Common myeloid progenitor, CD34-positive (primary cell): ENCODE results near the gene NCKAP5L.

Experiments
- CTCF ChIA-PET: fragments of 350-600 bp; sonication (Branson Sonifier 250); formaldehyde crosslinking; loops from one replicate; lab custom pipeline; 2021; ENCODE audit warnings: antibody characterized with exemption; lab: Charles Lee
- POLR2A ChIA-PET: fragments of 350-600 bp; sonication (Branson Sonifier 250); formaldehyde crosslinking; loops from one replicate; lab custom pipeline; 2021; ENCODE audit warnings: antibody characterized with exemption; lab: Charles Lee
- DNase-seq, 3 donors: peaks; one replicate each; pipeline versions ENCODE4 v3.0.0 to v3.0.0-alpha.2; 2013
- H3K27ac ChIP-seq, 2 experiments: 1 replicate in 1 of 2; 2 replicates in 1 of 2; pipeline ENCODE4 v1.7.0; 2013; ENCODE audit warnings: inconsistent platforms in 2 of 2, low read length in 2 of 2, mild to moderate bottlenecking in 2 of 2, low read depth in 1 of 2, moderate library complexity in 1 of 2; ENCODE audit not compliant: severe bottlenecking in 2 of 2, insufficient read depth in 1 of 2, poor library complexity in 1 of 2
- H3K27me3 ChIP-seq, 5 experiments: replicated peaks in 2 of 5; 1 replicate in 3 of 5; 2 replicates in 2 of 5; pipeline versions ENCODE4 v1.6.1 to v1.7.0; 2013; ENCODE audit warnings: low read length in 4 of 5, mild to moderate bottlenecking in 2 of 5, moderate library complexity in 2 of 5, inconsistent platforms in 1 of 5; ENCODE audit not compliant: insufficient read depth in 5 of 5, control insufficient read depth in 4 of 5
- H3K36me3 ChIP-seq, 4 experiments: 1 replicate in 2 of 4; 2 replicates in 2 of 4; pipeline versions ENCODE4 v1.6.1 to v1.7.0; 2013; ENCODE audit warnings: low read length in 3 of 4, control low read depth in 1 of 4, mild to moderate bottlenecking in 1 of 4; ENCODE audit not compliant: control insufficient read depth in 4 of 4, insufficient read depth in 4 of 4
- H3K4me1 ChIP-seq, 4 experiments: 1 replicate in 3 of 4; 2 replicates in 1 of 4; pipeline versions ENCODE4 v1.6.1 to v1.7.1; 2013; ENCODE audit warnings: low read length in 3 of 4, mild to moderate bottlenecking in 3 of 4, control low read depth in 1 of 4, inconsistent platforms in 1 of 4, moderate library complexity in 1 of 4; ENCODE audit not compliant: control insufficient read depth in 4 of 4, insufficient read depth in 4 of 4; ENCODE audit errors: control extremely low read depth in 1 of 4
- H3K4me3 ChIP-seq, 7 experiments: 1 replicate in 4 of 7; 2 replicates in 3 of 7; pipeline versions ENCODE4 v1.5.1 to v1.7.0; 2013; ENCODE audit warnings: mild to moderate bottlenecking in 7 of 7, low read length in 6 of 7, moderate library complexity in 6 of 7, inconsistent platforms in 2 of 7, low read depth in 2 of 7, control low read depth in 1 of 7; ENCODE audit not compliant: insufficient read depth in 4 of 7, control insufficient read depth in 1 of 7; ENCODE audit errors: extremely low read depth in 1 of 7
- H3K9me3 ChIP-seq, 5 experiments: 1 replicate in 4 of 5; 2 replicates in 1 of 5; pipeline versions ENCODE4 v1.6.1 to v1.7.1; 2013; ENCODE audit warnings: low read length in 4 of 5, mild to moderate bottlenecking in 2 of 5, inconsistent platforms in 1 of 5, low read depth in 1 of 5, moderate library complexity in 1 of 5; ENCODE audit not compliant: control insufficient read depth in 4 of 5, insufficient read depth in 2 of 5; ENCODE audit errors: control extremely low read depth in 1 of 5
- WGBS: methylation state at CpG from one replicate; pipeline ENCODE4 v1.1.5; 2013; ENCODE audit not compliant: insufficient coverage; 5-methylcytosine and 5-hydroxymethylcytosine counted together

NCKAP5L gene

DNA sequence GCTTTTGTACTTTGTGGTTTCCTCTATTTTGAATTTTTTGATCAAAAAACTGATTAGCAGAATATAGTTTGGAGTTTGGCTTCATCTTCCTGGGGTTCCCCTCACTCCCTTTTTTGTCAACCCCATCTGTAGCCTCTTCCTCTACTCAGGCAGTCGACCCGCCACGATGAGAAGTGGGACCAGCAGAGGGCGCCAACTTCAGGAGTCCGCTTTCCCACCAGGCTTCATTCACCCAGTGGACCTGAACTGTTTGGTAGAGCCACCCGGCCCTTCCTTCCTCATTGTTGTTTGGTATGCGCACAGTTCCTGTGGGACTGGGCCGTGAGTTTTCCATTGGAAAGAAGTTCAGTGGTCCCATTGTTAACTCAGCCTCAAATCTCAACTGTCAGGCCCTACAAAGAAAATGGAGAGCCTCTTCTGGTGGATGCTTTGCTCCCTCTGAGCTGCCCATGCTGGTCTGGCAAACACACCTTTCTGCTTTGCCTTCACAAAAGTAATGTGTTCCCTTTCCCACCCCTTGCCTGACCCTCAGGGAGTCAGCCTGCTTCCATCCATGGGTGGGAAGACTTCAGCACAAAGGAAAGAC, 65.1 kb downstream of the NCKAP5L start:
- 7% methylated on average over 6 of the region's 8 CpGs for whole genome bisulfite sequencing
- POLR2A ChIA-PET = interaction anchor here (2.2 kb wide), 1 partner anchor 22 kb away, joined by 10 read pairs; the partner anchor contains the start of gene TMBIM6
- H3K27me3 ChIP-seq = no peaks in the 10 kb centered on the region
- H3K4me1 ChIP-seq = peaks cover 23 to 36% (median 30%) of the 10 kb centered on the region in 4 experiments
- peaks cover 24 to 64% (median 48%) of the 10 kb centered on the region in 4 experiments for H3K36me3 ChIP-seq
- H3K27ac ChIP-seq = peak overlapping the region in 1 of 2 experiments; percentile 36
- peak overlapping the region in 2 of 7 experiments; percentile 19 to 31 for H3K4me3 ChIP-seq
- no peaks in the 10 kb centered on the region for H3K9me3 ChIP-seq
- CTCF ChIA-PET = interaction anchor here (0.6 to 7.5 kb wide), 22 partner anchors 9 to 135 kb away, joined by 3 to 69 read pairs (median 4); partner anchors contain the start of genes BCDIN3D and TMBIM6
- DNase-seq = peak; percentile 77 to 89 (median 85)

DNA sequence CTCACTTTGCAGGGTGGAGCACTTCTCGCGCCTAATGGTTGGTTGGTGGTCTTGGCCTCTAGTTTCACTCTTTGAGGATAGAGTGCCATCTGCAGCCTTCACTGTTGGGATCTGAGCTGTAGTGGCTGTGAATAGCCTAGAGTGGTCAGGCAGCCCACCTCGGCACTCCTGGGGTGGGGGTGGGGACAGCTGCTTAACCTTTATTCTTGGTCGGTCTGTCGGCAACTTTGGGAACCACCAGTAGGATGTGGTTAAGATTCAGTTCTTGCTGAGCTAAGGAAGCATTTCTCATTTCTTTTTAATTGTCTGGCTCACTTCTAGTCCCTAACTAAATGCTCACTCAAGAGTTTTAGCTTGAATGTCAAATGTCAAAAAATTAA, 65.8 kb downstream of the NCKAP5L start:
- no peaks in the 10 kb centered on the region for H3K9me3 ChIP-seq
- H3K4me1 ChIP-seq = peaks cover 23 to 36% (median 30%) of the 10 kb centered on the region in 4 experiments
- peaks cover 26 to 70% (median 53%) of the 10 kb centered on the region in 4 experiments for H3K36me3 ChIP-seq
- H3K27ac ChIP-seq = peak overlapping the region in 1 of 2 experiments; percentile 7
- CTCF ChIA-PET = interaction anchor here (0.6 to 7.5 kb wide), 25 partner anchors 8 to 129 kb away, joined by 3 to 69 read pairs (median 4); partner anchors contain the start of genes BCDIN3D and TMBIM6
- H3K27me3 ChIP-seq = no peaks in the 10 kb centered on the region
- H3K4me3 ChIP-seq = no peak overlapping the region
- WGBS = 36% methylated on average over 5 of the region's 5 CpGs
- POLR2A ChIA-PET = interaction anchor here (0.6 to 2.2 kb wide), 2 partner anchors 14 to 21 kb away, joined by 3 to 10 read pairs; partner anchors contain the start of gene TMBIM6
- DNase-seq = peak in 2 of 3 donors; percentile 57 to 64

DNA sequence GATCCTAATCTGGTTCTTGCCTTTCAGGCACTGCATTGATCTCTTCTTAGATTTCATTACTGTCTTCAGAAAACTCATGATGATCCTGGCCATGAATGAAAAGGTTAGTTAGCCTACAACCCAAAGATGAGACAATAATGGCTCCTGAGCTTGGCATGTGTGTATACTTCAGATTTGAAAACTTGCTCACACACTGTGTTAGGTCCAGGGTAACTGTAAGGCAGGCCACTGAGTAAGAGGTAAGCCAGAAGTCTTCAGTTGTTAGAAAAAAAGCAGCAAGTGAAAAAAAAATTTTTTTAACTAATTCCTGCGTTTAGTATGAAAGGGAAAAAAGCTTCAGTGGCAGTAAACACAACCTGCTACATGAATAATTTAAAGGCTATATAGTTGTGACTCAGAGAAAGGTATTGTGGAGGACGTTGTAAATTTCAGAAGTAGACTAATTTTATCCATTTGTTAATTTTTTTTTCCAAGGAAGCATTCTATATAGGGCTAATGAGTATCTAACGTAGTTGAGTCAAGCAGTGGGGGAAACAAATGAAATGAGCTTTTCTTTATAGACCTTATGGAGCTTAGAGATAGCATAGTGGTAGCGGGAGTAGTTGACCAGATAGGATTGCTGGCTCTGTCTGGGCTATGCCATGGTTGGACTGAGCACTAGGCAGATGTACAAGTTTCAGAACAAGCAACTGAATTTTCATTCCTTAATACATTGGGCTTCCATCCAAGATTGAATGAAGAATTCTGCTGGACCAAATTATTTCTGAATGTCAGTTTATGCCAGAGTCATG, 66.3 kb downstream of the NCKAP5L start:
- H3K9me3 ChIP-seq = no peaks in the 10 kb centered on the region
- CTCF ChIA-PET = interaction anchor here (0.6 to 7.5 kb wide), 24 partner anchors 10 to 450 kb away, joined by 3 to 69 read pairs (median 4); partner anchors contain the start of genes BCDIN3D and TMBIM6
- no peak overlapping the region for H3K27ac ChIP-seq
- H3K36me3 ChIP-seq = peaks cover 26 to 76% (median 58%) of the 10 kb centered on the region in 4 experiments
- 83% methylated on average over 2 of the region's 4 CpGs for WGBS
- no peak for DNase-seq
- POLR2A ChIA-PET = interaction anchor here (0.6 to 2.2 kb wide), 2 partner anchors 13 to 20 kb away, joined by 3 to 10 read pairs; partner anchors contain the start of gene TMBIM6
- no peak overlapping the region for H3K4me3 ChIP-seq
- H3K27me3 ChIP-seq = no peaks in the 10 kb centered on the region
- H3K4me1 ChIP-seq = peaks cover 23 to 36% (median 30%) of the 10 kb centered on the region in 4 experiments

DNA sequence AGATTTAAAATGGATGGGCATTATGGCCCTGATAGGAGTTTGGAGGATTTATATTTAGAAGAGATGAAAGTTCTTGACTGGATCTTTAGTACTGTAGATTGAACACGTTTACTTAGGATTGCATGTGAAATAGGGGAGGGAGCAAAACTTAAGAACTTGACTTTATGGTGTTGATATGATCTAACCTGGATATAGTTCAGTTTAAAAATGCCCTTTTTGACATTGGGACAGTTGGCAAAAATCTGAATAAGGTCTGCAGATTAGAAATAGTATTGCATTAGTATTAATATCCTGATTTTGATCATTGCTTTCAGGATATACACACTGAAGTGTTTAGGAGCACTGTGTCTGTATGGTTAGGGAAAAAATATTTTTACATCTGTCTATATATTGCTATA, 77.2 kb downstream of the NCKAP5L start:
- DNase-seq = no peak
- H3K4me3 ChIP-seq = no peak overlapping the region
- POLR2A ChIA-PET = no interaction called here

DNA sequence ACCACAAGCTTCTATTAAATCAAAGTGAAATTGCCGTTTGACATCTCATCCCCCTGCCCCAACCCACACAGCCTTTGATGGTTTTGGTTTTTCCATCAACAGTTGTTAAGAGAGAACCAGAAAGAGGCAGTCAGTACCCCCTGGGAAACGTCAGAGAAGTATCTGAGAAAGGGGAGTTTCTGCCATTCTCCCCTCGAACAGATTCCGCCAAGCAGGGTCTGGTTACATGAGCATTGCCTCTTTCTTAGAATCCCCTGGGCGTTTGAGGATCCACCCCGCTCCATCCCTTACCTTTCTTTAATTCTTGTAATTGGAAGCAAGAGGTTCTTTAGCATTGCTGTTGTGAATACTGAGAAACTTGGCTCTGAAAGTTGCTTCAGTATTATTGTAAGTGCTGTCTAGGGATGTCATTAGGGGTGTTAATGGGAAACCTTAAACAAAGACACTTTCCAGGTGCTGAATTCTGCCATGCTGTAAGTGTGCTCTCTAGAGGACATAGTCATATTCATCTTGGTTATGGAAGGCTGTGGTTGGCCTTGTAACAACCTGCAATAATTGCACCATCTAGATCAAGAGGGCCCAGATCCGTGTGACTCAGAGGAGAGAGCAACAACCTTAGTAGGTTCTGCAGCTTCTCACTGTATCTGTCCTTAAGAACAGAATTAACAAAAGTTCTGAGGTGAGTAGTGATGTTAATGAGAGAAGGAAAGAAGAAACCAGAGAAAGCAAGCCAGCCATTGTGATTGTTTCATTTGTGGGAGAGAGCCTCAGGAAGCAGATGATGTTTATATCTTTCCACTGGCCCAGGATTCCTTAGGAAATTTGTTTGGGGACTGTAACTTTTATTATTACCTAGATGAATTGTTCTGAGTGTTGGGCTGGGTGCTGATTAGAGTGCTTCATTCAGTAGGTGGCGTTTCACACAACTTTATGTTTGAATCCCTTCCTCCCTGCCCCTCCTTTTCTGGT, 77.9 kb downstream of the NCKAP5L start:
- POLR2A ChIA-PET = interaction anchor here (0.6 kb wide), 1 partner anchor 14 kb away, joined by 3 read pairs; no protein-coding TSS in a partner anchor
- H3K27me3 ChIP-seq = no peaks in the 10 kb centered on the region
- H3K36me3 ChIP-seq = peaks cover 6 to 40% (median 27%) of the 10 kb centered on the region in 4 experiments
- DNase-seq = peak in 2 of 3 donors; percentile 35 to 41
- CTCF ChIA-PET = interaction anchor here (1.2 to 7.5 kb wide), 2 partner anchors 12 to 17 kb away, joined by 3 to 64 read pairs; no protein-coding TSS in a partner anchor
- H3K4me3 ChIP-seq = no peak overlapping the region
- WGBS = 63% methylated on average over 5 of the region's 8 CpGs
- H3K9me3 ChIP-seq = no peaks in the 10 kb centered on the region
- peak overlapping the region in 1 of 2 experiments; percentile 50 for H3K27ac ChIP-seq
- H3K4me1 ChIP-seq = peaks cover 0 to 14% (median under 1%) of the 10 kb centered on the region in 4 experiments

More for the DNA sequence above, 77.2 kb downstream of the NCKAP5L start:
- Histone ChIP-seq H3K9me3 (no peaks in the 10 kb centered on the region), H3K27me3 (no peaks in the 10 kb centered on the region), H3K4me1 (peaks cover 0 to 14% (median under 1%) of the 10 kb centered on the region in 4 experiments), H3K36me3 (peaks cover 6 to 45% (median 32%) of the 10 kb centered on the region in 4 experiments), H3K27ac (peak overlapping the region in 1 of 2 experiments; percentile 50)
- whole genome bisulfite sequencing = 63% methylated on average over 1 of the region's 1 CpG
- CTCF ChIA-PET = no interaction called here

DNA sequence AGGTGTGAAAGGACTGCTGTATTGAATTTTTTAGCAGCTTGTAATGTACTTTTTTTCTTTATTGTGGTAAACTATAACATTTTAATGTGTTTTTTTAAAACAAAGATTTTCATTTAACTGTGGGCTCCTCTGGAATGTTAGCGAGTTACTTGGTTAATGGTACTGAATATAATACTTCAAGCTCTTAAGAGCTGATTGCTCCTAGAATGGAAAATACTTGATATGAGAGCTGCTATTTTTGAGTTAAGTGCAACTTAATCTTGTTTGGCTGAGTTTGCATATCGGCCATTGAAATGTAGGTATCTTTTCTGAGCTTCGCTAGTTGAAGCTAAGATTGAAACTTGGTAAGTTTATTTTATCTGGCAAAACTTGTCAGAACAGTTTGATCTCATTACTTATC, 79.4 kb downstream of the NCKAP5L start:
- WGBS = 100% methylated on average over 1 of the region's 3 CpGs
- Histone ChIP-seq H3K36me3 (peaks cover 8 to 37% (median 16%) of the 10 kb centered on the region in 4 experiments), H3K9me3 (no peaks in the 10 kb centered on the region), H3K4me3 (no peak overlapping the region), H3K27ac (no peak overlapping the region), H3K27me3 (no peaks in the 10 kb centered on the region), H3K4me1 (peaks cover 0 to 26% (median 3%) of the 10 kb centered on the region in 4 experiments)
- DNase-seq = no peak
- ChIA-PET POLR2A (interaction anchor here (0.6 to 1.1 kb wide), 2 partner anchors 8 to 13 kb away, joined by 3 read pairs; no protein-coding TSS in a partner anchor), CTCF (interaction anchor here (0.9 to 7.5 kb wide), 6 partner anchors 9 to 104 kb away, joined by 3 to 64 read pairs (median 4); no protein-coding TSS in a partner anchor)
